Erythroblast (primary cell): ENCODE data around the gene HTR3C.

ENCODE experiments used
- GATA1 ChIP-seq: IDR thresholded peaks from 2 replicates; pipeline ENCODE4 v1.6.1; 2011; ENCODE audit warnings: low read depth, mild to moderate bottlenecking, control low read depth, low read length, moderate library complexity
- POLR2A ChIP-seq: IDR thresholded peaks from 2 replicates; pipeline ENCODE4 v1.6.1; 2011; ENCODE audit warnings: mild to moderate bottlenecking, low read length

- TF ChIP-seq GATA1 = no peak
- TF ChIP-seq POLR2A = no peak
Measured at GRCh38 chr3:184097556-184097955, 44.7 kb downstream of the HTR3C start.
